ENCODE data around the gene CYB561. TPM values are rescaled to one million over a fixed set of nuclear protein-coding genes. Genes with fewer than 3 reads are reported as not detected.

The CYB561 gene
- total and polyA plus RNA-seq, 2 donors (not counting 1 experiment from before 2014, with no cell fraction given) = 3.5 to 4.9 TPM

DNA sequence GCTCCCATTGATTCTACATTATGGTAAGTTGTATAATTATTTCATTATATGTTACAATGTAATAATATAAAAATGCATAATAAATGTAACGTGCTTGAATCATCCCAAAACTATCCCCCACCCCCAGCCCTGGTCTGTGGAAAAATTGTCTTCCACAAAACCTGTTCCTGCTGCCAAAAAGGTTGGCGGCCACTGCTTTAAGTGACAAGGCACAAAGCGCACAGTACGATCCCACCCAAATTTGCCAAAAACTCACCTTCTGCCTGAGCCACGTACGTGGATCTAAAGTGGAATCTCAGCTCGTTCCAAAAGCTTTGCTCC, 14.5 kb downstream of the CYB561 start:
- peaks cover 11% of the 10 kb centered on the region for H3K4me1 Mint-ChIP-seq
- CTCF ChIA-PET = interaction anchor here (1.1 to 1.8 kb wide), 3 partner anchors 48 to 279 kb away, joined by 3 to 6 read pairs (median 5); no protein-coding TSS in a partner anchor

DNA sequence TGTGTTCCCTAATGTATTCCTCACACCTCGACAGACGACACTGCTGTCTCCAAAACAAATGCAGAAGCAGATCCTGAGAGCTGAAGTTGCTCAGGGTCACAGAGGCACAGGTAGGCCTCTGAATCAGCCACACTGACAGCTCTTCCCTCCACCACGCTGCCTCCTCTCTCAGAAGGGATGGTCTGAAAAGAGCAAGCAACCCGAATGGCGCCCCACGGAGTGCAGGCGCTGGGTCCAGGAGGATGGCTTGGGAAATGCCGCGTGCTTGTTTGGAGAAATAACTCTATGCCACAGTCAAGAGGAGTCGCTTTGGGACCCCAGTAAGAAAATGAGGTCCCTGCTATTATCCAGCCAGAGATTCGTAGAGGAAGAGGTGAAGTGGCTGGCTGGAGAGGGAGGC, 15.9 kb downstream of the CYB561 start:
- Histone ChIP-seq H3K27ac (ENCODE audit: low read length in 2 of 2) (no peak overlapping the region), H3K4me3 (ENCODE audit: control extremely low read depth in 1 of 5, extremely low read depth in 1 of 5, insufficient read depth in 1 of 5, low read depth in 2 of 5, low read length in 4 of 5) (no peak overlapping the region), H2AFZ (ENCODE audit: insufficient read depth, low read depth, low read length, poor library complexity, severe bottlenecking) (no peak overlapping the region), H3K4me2 (replicated peaks; ENCODE audit: low read depth, low read length, poor library complexity, severe bottlenecking) (no peak overlapping the region), H4K20me1 (ENCODE audit: control insufficient read depth, insufficient read depth, low read length, poor library complexity, severe bottlenecking) (no peaks in the 10 kb centered on the region), H3K9ac (ENCODE audit: low read length) (no peak overlapping the region), H3K9me3 (ENCODE audit: control extremely low read depth in 1 of 3, control insufficient read depth in 2 of 3, insufficient read depth in 1 of 3, low read length in 2 of 3) (no peaks in the 10 kb centered on the region), H3K79me2 (ENCODE audit: control insufficient read depth, insufficient read depth, low read length) (no peaks in the 10 kb centered on the region), H3K4me1 (ENCODE audit: control insufficient read depth in 2 of 2, insufficient read depth in 2 of 2, low read length in 2 of 2) (peaks cover 3 to 12% of the 10 kb centered on the region in 2 donors), H3K36me3 (replicated peaks in 1 of 2; ENCODE audit: control extremely low read depth in 1 of 2, control insufficient read depth in 1 of 2, extremely low read depth in 1 of 2, insufficient read depth in 2 of 2, low read length in 1 of 2) (no peaks in the 10 kb centered on the region), H3K27me3 (replicated peaks in 1 of 4; ENCODE audit: control extremely low read depth in 1 of 4, control insufficient read depth in 3 of 4, insufficient read depth in 4 of 4, low read length in 3 of 4) (peaks cover 0 to 19% (median under 1%) of the 10 kb centered on the region in 4 experiments)
- peaks cover 16% of the 10 kb centered on the region for H3K27me3 Mint-ChIP-seq
- no peak for DNase-seq
- intact Hi-C loops (cut with micrococcal nuclease) = no loop called here
- ATAC-seq (ENCODE audit: low read depth) = no peak
- H3K9me3 Mint-ChIP-seq (ENCODE audit: insufficient read depth) = no peaks in the 10 kb centered on the region
- TF ChIP-seq EZH2 (IDR thresholded peaks at IDR 0.05; ENCODE audit: borderline replicate concordance, insufficient read depth, low read depth, low read length, poor library complexity, severe bottlenecking) (no peak), CTCF (IDR thresholded peaks at IDR 0.05) (no peak)
- H3K4me3 Mint-ChIP-seq = no peak overlapping the region
- ChIA-PET CTCF (interaction anchor here (1.8 to 8.7 kb wide), 2 partner anchors 48 to 183 kb away, joined by 10 to 158 read pairs; no protein-coding TSS in a partner anchor), POLR2A (no interaction called here)
- WGBS (ENCODE audit: insufficient coverage) = 96% methylated on average over 8 of the region's 11 CpGs
- no peak overlapping the region for H3K27ac Mint-ChIP-seq
- peaks cover 16% of the 10 kb centered on the region for H3K4me1 Mint-ChIP-seq

More for the DNA sequence above, 14.5 kb downstream of the CYB561 start:
- POLR2A ChIA-PET = no interaction called here
- Histone ChIP-seq H3K4me2 (replicated peaks; ENCODE audit: low read depth, low read length, poor library complexity, severe bottlenecking) (no peak overlapping the region), H3K79me2 (ENCODE audit: control insufficient read depth, insufficient read depth, low read length) (no peaks in the 10 kb centered on the region), H3K9me3 (ENCODE audit: control extremely low read depth in 1 of 3, control insufficient read depth in 2 of 3, insufficient read depth in 1 of 3, low read length in 2 of 3) (peaks cover 0 to 4% (median 0%) of the 10 kb centered on the region in 3 donors), H3K4me1 (ENCODE audit: control insufficient read depth in 2 of 2, insufficient read depth in 2 of 2, low read length in 2 of 2) (peaks cover 5 to 13% of the 10 kb centered on the region in 2 donors), H3K27ac (ENCODE audit: low read length in 2 of 2) (no peak overlapping the region), H2AFZ (ENCODE audit: insufficient read depth, low read depth, low read length, poor library complexity, severe bottlenecking) (no peak overlapping the region), H3K36me3 (replicated peaks in 1 of 2; ENCODE audit: control extremely low read depth in 1 of 2, control insufficient read depth in 1 of 2, extremely low read depth in 1 of 2, insufficient read depth in 2 of 2, low read length in 1 of 2) (no peaks in the 10 kb centered on the region), H4K20me1 (ENCODE audit: control insufficient read depth, insufficient read depth, low read length, poor library complexity, severe bottlenecking) (no peaks in the 10 kb centered on the region), H3K9ac (ENCODE audit: low read length) (no peak overlapping the region), H3K4me3 (ENCODE audit: control extremely low read depth in 1 of 5, extremely low read depth in 1 of 5, insufficient read depth in 1 of 5, low read depth in 2 of 5, low read length in 4 of 5) (no peak overlapping the region), H3K27me3 (replicated peaks in 1 of 4; ENCODE audit: control extremely low read depth in 1 of 4, control insufficient read depth in 3 of 4, insufficient read depth in 4 of 4, low read length in 3 of 4) (peaks cover 0 to 28% (median under 1%) of the 10 kb centered on the region in 4 experiments)
- WGBS (ENCODE audit: insufficient coverage) = no CpG with 5 or more reads among the region's 7 CpGs
- intact Hi-C loops (cut with micrococcal nuclease) = no loop called here
- Mint-ChIP-seq H3K4me3 (no peak overlapping the region), H3K27ac (no peak overlapping the region), H3K27me3 (peaks cover 16% of the 10 kb centered on the region), H3K9me3 (ENCODE audit: insufficient read depth) (no peaks in the 10 kb centered on the region)
- ATAC-seq (ENCODE audit: low read depth) (no peak), DNase-seq (no peak)
- TF ChIP-seq CTCF (IDR thresholded peaks at IDR 0.05) (no peak), EZH2 (IDR thresholded peaks at IDR 0.05; ENCODE audit: borderline replicate concordance, insufficient read depth, low read depth, low read length, poor library complexity, severe bottlenecking) (no peak)
